Skin epidermis (tissue), 12 donors: ENCODE data around the gene CHMP6.

ENCODE experiments used
- H3K27ac ChIP-seq, 21 experiments: fragments of 200-600 bp; sonication (generic) in 11 of 21; one replicate each; pipeline ENCODE4 v1.5.0; 2020; ENCODE audit warnings: mild to moderate bottlenecking in 3 of 21, inconsistent platforms in 2 of 21, moderate library complexity in 2 of 21
- H3K4me3 ChIP-seq, 7 experiments: fragments of 200-600 bp; sonication (generic) in 2 of 7; one replicate each; pipeline ENCODE4 v1.5.0; 2020; ENCODE audit warnings: inconsistent platforms in 2 of 7, mild to moderate bottlenecking in 2 of 7, moderate library complexity in 1 of 7

Gene CHMP6

GRCh38 chr17:80970044-80970761, 21.4 kb upstream of the CHMP6 start:
- Histone ChIP-seq H3K27ac (no peak overlapping the region), H3K4me3 (no peak overlapping the region)

DNA sequence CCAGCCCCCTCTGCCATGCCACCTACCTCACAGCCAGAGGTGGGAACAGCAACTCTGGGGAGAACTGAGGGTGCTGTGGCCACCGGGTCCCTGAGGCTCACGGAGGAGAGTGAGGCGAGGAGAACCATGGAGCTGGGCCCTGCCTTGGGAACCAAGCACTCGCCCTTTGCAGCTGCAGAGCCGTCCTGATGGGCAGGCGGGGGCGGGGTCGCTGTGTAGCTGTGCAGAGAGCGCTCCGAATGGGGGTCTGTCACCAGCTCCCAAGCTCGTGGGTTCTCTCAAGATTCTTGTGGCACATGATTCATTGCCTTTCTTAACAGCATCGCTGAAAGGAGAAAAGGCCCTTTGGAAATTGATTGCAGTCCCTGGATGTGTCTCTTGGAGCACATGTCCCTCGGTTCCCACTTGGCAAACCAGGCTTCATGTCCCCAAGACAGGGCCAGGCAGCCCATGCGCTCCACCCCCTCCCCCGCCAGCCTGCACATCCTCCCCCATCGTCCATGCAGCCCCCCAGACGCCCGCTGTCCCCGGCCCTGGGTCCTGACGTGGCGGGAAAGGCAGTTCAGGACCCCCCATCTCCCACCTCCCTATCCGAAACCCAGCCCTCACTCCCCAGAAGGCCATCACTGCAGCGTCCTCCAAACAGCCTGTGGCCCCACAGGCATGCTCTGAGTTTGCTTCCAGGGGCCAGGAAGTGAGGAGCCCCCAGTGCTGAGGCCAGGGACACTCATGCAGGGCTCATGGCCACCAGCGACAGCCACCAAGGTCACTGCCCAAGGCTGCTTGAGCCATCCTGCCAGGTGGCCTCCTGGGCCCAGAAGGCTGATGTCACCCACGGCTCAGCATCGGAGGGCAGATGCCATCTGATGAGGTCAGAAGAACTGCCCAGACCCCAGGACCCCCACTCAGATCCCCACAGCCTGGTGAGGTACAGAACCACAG, 20.6 kb upstream of the CHMP6 start:
- no peak overlapping the region for H3K27ac ChIP-seq
- H3K4me3 ChIP-seq: no peak overlapping the region

- H3K4me3 ChIP-seq: no peak overlapping the region
These were observed 19.8 kb upstream of the CHMP6 start for GRCh38 chr17:80971704-80972304.

GRCh38 chr17:80976701-80977100, 14.9 kb upstream of the CHMP6 start:
- no peak overlapping the region for H3K27ac ChIP-seq
- H3K4me3 ChIP-seq: no peak overlapping the region

More at GRCh38 chr17:80971704-80972304, 19.8 kb upstream of the CHMP6 start:
- no peak overlapping the region for H3K27ac ChIP-seq

- Histone ChIP-seq H3K27ac (no peak overlapping the region), H3K4me3 (no peak overlapping the region)
These were observed 14.5 kb upstream of the CHMP6 start for GRCh38 chr17:80977172-80977571.

- no peak overlapping the region for H3K4me3 ChIP-seq
- no peak overlapping the region for H3K27ac ChIP-seq
These were observed 12.8 kb upstream of the CHMP6 start for GRCh38 chr17:80978499-80979497.

- Histone ChIP-seq H3K27ac (no peak overlapping the region), H3K4me3 (no peak overlapping the region)
These were observed 11.9 kb upstream of the CHMP6 start for GRCh38 chr17:80979547-80980378.

- Histone ChIP-seq H3K27ac (peak overlapping the region in 1 of 21 experiments; percentile 6), H3K4me3 (no peak overlapping the region)
These were observed 11.1 kb upstream of the CHMP6 start for GRCh38 chr17:80980397-80981061.

DNA sequence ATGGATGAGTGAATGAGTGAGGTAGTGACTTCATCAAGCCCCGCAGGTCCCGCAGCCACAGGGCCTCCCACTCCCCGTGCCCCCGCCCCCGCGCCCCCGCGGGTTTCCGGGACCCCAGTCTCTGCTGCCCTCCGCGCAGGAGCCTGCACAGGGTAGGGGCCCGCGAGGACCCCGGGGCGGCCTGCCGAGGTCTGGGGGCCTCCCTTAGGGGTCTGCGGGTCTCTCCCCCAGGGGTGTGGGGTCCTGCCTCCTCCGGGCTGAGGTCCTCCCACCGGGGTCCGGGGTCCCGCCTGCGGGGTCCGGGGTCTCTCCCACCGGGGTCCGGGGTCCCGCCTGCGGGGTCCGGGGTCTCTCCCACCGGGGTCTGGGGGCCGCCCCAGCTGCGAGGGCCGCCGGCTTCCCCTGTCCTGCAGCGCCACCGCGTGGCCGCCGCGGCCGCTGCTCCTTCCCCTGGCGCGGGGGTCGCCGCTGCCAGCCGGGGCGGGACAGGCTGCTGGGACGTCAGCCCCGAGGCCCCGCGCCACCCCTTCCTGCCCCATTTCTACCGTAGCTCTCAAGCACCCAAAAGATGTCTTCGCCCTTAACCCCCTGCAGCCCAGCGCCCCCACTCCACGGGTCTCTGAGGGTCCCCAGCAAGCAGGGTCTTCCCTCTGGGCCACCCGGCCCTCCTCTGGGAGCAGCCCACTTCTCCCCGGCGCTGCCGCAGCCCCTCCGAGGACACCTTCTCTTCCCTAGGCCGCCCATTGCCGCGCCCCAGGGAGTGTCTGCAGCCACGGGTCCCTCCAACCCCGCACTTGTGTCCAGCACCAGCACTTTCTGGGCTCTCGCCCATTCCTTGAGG, 10.4 kb upstream of the CHMP6 start:
- H3K4me3 ChIP-seq: no peak overlapping the region
- peak overlapping the region in 1 of 21 experiments; percentile 6 for H3K27ac ChIP-seq

GRCh38 chr17:80981929-80982425, 9.7 kb upstream of the CHMP6 start:
- Histone ChIP-seq H3K4me3 (no peak overlapping the region), H3K27ac (no peak overlapping the region)

DNA sequence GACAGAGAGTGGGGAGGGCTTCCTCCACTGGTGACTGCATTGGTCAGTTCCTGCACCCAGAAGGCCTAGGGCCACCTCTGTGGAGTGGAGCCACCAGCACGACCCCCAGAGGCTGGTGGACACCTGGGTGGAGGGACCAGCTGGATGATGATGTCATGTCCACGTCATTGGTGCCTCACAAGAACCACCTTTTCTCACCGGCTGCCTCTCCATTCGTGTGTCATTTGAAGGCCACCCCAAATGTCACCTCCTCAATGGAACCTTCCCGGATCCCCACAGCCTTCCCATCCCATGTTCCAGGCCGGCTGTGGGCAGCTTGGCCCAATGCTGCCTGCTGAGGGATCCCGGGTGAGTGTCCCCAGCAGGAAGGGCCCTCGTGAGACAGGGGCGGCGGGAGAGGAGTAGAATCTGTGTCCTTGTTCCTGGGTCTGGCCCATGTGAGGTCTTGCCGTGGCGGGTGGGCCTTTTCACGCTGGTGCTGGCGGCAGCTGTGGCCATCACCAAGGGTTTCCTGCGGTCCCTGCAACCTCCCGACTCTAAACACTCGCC, 9.1 kb upstream of the CHMP6 start:
- H3K27ac ChIP-seq: no peak overlapping the region
- H3K4me3 ChIP-seq: no peak overlapping the region

GRCh38 chr17:80983545-80983944, 8.1 kb upstream of the CHMP6 start:
- Histone ChIP-seq H3K4me3 (no peak overlapping the region), H3K27ac (peak overlapping the region in 1 of 21 experiments; percentile 67)

- Histone ChIP-seq H3K4me3 (no peak overlapping the region), H3K27ac (peak overlapping the region in 1 of 21 experiments; percentile 67)
These were observed 6.9 kb upstream of the CHMP6 start for GRCh38 chr17:80984749-80985148.

DNA sequence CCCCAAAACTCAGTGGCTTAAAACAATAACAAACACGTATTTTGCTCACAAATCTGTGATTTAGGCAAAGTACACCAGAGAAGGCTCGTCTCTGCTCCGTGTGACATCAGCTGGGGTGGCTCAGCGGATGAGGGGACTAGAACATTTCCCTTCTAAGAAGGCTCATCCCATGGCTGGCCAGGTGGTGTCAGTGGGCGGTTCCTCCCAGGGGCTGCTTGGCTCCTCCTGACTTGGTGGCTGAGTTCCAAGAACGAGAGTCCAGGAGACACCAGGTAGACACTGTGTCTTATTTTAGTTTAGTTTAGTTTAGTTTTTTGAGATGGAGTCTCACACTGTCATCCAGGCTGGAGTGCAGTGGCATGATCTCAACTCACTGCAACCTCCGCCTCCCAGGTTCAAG, 5.6 kb upstream of the CHMP6 start:
- Histone ChIP-seq H3K27ac (no peak overlapping the region), H3K4me3 (no peak overlapping the region)

GRCh38 chr17:80986816-80987475, 4.7 kb upstream of the CHMP6 start:
- Histone ChIP-seq H3K4me3 (no peak overlapping the region), H3K27ac (no peak overlapping the region)

- H3K27ac ChIP-seq: peak overlapping the region in 2 of 21 experiments; percentile 8 to 57
- no peak overlapping the region for H3K4me3 ChIP-seq
These were observed 3.6 kb upstream of the CHMP6 start for GRCh38 chr17:80987941-80988461.
